Trophoblast cell (in vitro differentiated cells and primary cell): Measurements from ENCODE around the gene UQCRC2.
"Not testable (repeated sequence)": the region's sequence is repeated elsewhere in the genome, so short reads cannot be mapped to it uniquely, and the experiment has no call there.

Experiments used
- DNase-seq, 2 donors: peaks; one replicate each; pipeline ENCODE4 v3.0.0-alpha.2; 2016
- H2AFZ ChIP-seq: 2 replicates; pipeline ENCODE4 v1.6.1; 2013; ENCODE audit warnings: low read length, moderate library complexity, mild to moderate bottlenecking; ENCODE audit not compliant: insufficient read depth, poor library complexity
- H2AK5ac ChIP-seq: 2 replicates; pipeline ENCODE4 v1.6.1; 2013; ENCODE audit warnings: mild to moderate bottlenecking, low read length
- H2BK120ac ChIP-seq: 2 replicates; pipeline ENCODE4 v1.6.1; 2013; ENCODE audit warnings: low read length, mild to moderate bottlenecking, moderate library complexity; ENCODE audit not compliant: insufficient read depth, poor library complexity
- H2BK12ac ChIP-seq: 2 replicates; pipeline ENCODE4 v1.6.1; 2013; ENCODE audit warnings: mild to moderate bottlenecking, low read length, moderate library complexity
- H2BK5ac ChIP-seq: 2 replicates; pipeline ENCODE4 v1.6.1; 2013; ENCODE audit warnings: low read length, low read depth, moderate library complexity, mild to moderate bottlenecking; ENCODE audit not compliant: poor library complexity
- H3K14ac ChIP-seq: 2 replicates; pipeline ENCODE4 v1.6.1; 2013; ENCODE audit warnings: mild to moderate bottlenecking, low read length
- H3K18ac ChIP-seq: 2 replicates; pipeline ENCODE4 v1.6.1; 2013; ENCODE audit warnings: mild to moderate bottlenecking, low read length
- H3K23ac ChIP-seq: 2 replicates; pipeline ENCODE4 v1.6.1; 2013; ENCODE audit warnings: low read length
- H3K27ac ChIP-seq: 2 replicates; pipeline ENCODE4 v1.5.1; 2013; ENCODE audit warnings: low read depth, mild to moderate bottlenecking, inconsistent platforms, low read length, moderate library complexity
- H3K27me3 ChIP-seq: 2 replicates; pipeline ENCODE4 v1.6.1; 2013; ENCODE audit warnings: inconsistent platforms, mild to moderate bottlenecking, low read length, moderate library complexity; ENCODE audit not compliant: insufficient read depth
- H3K36me3 ChIP-seq, 2 experiments: 1 replicate in 1 of 2; 2 replicates in 1 of 2; pipeline ENCODE4 v1.6.1; 2013; ENCODE audit warnings: low read length in 2 of 2, mild to moderate bottlenecking in 2 of 2, moderate library complexity in 1 of 2; ENCODE audit not compliant: insufficient read depth in 2 of 2, control insufficient read depth in 1 of 2
- H3K4ac ChIP-seq: 2 replicates; pipeline ENCODE4 v1.6.1; 2013; ENCODE audit warnings: low read depth, mild to moderate bottlenecking, low read length, moderate library complexity
- H3K4me1 ChIP-seq, 2 experiments: 1 replicate in 1 of 2; 2 replicates in 1 of 2; pipeline ENCODE4 v1.6.1; 2013; ENCODE audit warnings: low read length in 2 of 2, mild to moderate bottlenecking in 2 of 2, moderate library complexity in 1 of 2; ENCODE audit not compliant: insufficient read depth in 2 of 2, control insufficient read depth in 1 of 2
- H3K4me2 ChIP-seq: 2 replicates; pipeline ENCODE4 v1.6.1; 2013; ENCODE audit warnings: inconsistent platforms, mild to moderate bottlenecking, low read length, moderate library complexity
- H3K4me3 ChIP-seq: 2 replicates; pipeline ENCODE4 v1.5.1; 2013; ENCODE audit warnings: mild to moderate bottlenecking, low read depth, low read length, inconsistent platforms
- H3K79me1 ChIP-seq: one replicate; pipeline ENCODE4 v1.6.1; 2013; ENCODE audit warnings: low read length
- H3K79me2 ChIP-seq: 2 replicates; pipeline ENCODE4 v1.6.1; 2013; ENCODE audit warnings: low read length, mild to moderate bottlenecking; ENCODE audit not compliant: control insufficient read depth, insufficient read depth, poor library complexity
- H3K9ac ChIP-seq: 2 replicates; pipeline ENCODE4 v1.6.1; 2013; ENCODE audit warnings: mild to moderate bottlenecking, low read length
- H3K9me3 ChIP-seq: 2 replicates; pipeline ENCODE4 v1.6.1; 2013; ENCODE audit warnings: low read depth, mild to moderate bottlenecking, control low read depth, inconsistent platforms, low read length; ENCODE audit not compliant: insufficient read depth
- H4K12ac ChIP-seq: 2 replicates; pipeline ENCODE4 v1.6.1; 2013; ENCODE audit warnings: low read depth, mild to moderate bottlenecking, low read length, moderate library complexity
- H4K8ac ChIP-seq: 2 replicates; pipeline ENCODE4 v1.6.1; 2013; ENCODE audit warnings: low read depth, mild to moderate bottlenecking, low read length, moderate library complexity
- H4K91ac ChIP-seq: one replicate; pipeline ENCODE4 v1.6.1; 2013; ENCODE audit warnings: low read depth, mild to moderate bottlenecking, low read length, moderate library complexity
- WGBS: extraction: QIAGEN DNeasy Blood & Tissue Kit; methylation state at CpG from one replicate; pipeline ENCODE4 v1.1.7; 2013; ENCODE audit warnings: missing lambda C conversion rate; ENCODE audit not compliant: insufficient read length, insufficient coverage; ENCODE audit errors: extremely low coverage; 5-methylcytosine and 5-hydroxymethylcytosine counted together

UQCRC2 gene

DNA sequence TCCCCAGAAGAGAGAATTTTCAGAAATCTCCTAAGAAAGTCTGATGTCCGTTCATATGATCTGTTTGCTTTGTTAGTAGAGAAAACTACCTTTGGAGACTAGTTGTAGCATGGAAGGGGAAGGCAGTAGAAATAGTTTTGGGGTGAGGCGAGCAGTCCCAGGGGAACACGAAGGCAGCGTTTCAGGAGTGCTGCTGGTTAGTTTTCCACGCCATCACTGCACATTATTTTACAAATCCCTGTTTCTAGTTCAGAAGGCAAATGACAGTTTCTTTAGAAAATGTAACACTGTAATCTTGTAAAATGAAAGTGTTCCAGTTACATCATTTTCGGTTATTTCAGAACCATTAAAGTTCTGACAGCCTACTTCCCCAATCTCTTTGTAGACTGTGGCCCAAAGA lies 16.9 kb upstream of the UQCRC2 start:
- not testable (repeated sequence) for H2AFZ ChIP-seq, H4K91ac ChIP-seq, H3K27ac ChIP-seq, H2BK5ac ChIP-seq, H3K9me3 ChIP-seq, H3K36me3 ChIP-seq, H4K12ac ChIP-seq, H3K4me1 ChIP-seq, H2BK12ac ChIP-seq, H2AK5ac ChIP-seq, H3K14ac ChIP-seq, H4K8ac ChIP-seq, H3K9ac ChIP-seq, H3K27me3 ChIP-seq, H3K4me2 ChIP-seq, H3K79me2 ChIP-seq, H2BK120ac ChIP-seq, H3K4ac ChIP-seq, H3K18ac ChIP-seq, H3K23ac ChIP-seq, H3K4me3 ChIP-seq, H3K79me1 ChIP-seq, DNase-seq
- no CpG with 5 or more reads among the region's 6 CpGs for whole genome bisulfite sequencing

DNA sequence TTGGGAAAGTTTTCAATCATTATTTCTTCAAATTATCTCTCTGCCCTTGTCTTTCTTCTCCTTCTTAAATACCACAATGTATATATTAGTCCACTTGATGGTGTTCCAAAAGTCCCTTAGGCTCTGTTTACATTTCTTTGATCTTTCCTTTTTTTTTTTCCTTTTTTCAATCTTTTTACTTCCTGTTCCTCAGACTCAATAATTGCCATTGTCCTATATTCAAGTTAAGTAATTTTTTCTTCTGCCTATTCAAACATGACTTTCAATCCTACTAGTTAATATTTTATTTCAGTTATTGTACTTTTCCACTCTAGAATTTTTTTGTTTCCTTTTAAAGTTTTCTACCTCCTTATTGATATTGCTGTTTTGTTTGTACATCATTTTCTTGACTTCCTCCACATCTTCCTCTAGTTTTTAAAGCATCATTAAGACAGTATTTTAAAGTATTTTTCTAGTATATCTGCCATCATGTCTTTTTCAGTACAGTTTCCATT lies 15.8 kb upstream of the UQCRC2 start:
- H3K36me3 ChIP-seq, result no peaks in the 10 kb centered on the region
- H3K79me2 ChIP-seq, result no peaks in the 10 kb centered on the region
- no peak overlapping the region for H3K14ac ChIP-seq
- no peak overlapping the region for H4K12ac ChIP-seq
- H4K91ac ChIP-seq, result no peak overlapping the region
- no peak overlapping the region for H3K4ac ChIP-seq
- H3K4me3 ChIP-seq, result no peak overlapping the region
- H4K8ac ChIP-seq, result no peak overlapping the region
- H2AK5ac ChIP-seq, result no peak overlapping the region
- no peak overlapping the region for H3K27ac ChIP-seq
- H3K4me1 ChIP-seq, result no peaks in the 10 kb centered on the region
- H2AFZ ChIP-seq, result no peak overlapping the region
- H2BK12ac ChIP-seq, result no peak overlapping the region
- no peak overlapping the region for H3K9ac ChIP-seq
- H3K79me1 ChIP-seq, result no peaks in the 10 kb centered on the region
- no peak overlapping the region for H2BK120ac ChIP-seq
- no peak overlapping the region for H3K23ac ChIP-seq
- H3K27me3 ChIP-seq, result no peaks in the 10 kb centered on the region
- no peak overlapping the region for H2BK5ac ChIP-seq
- DNase-seq, result no peak
- H3K4me2 ChIP-seq, result no peak overlapping the region
- H3K18ac ChIP-seq, result no peak overlapping the region
- no peaks in the 10 kb centered on the region for H3K9me3 ChIP-seq

GRCh38 chr16:21940570-21940969 lies 12.6 kb upstream of the UQCRC2 start:
- Histone ChIP-seq H3K79me2 (no peaks in the 10 kb centered on the region), H3K9me3 (no peaks in the 10 kb centered on the region), H3K4ac (no peak overlapping the region), H4K8ac (no peak overlapping the region), H2BK5ac (no peak overlapping the region), H3K4me2 (no peak overlapping the region), H4K12ac (no peak overlapping the region), H3K4me3 (no peak overlapping the region), H3K27me3 (no peaks in the 10 kb centered on the region), H3K36me3 (no peaks in the 10 kb centered on the region), H2BK120ac (no peak overlapping the region), H3K79me1 (no peaks in the 10 kb centered on the region), H3K9ac (no peak overlapping the region), H3K23ac (no peak overlapping the region), H3K4me1 (no peaks in the 10 kb centered on the region), H2AFZ (no peak overlapping the region), H2BK12ac (no peak overlapping the region), H3K18ac (no peak overlapping the region), H3K27ac (no peak overlapping the region), H2AK5ac (no peak overlapping the region), H4K91ac (no peak overlapping the region), H3K14ac (no peak overlapping the region)
- no peak for DNase-seq
- WGBS, result no CpG with 5 or more reads among the region's 1 CpG

GRCh38 chr16:21943571-21943970 lies 9.6 kb upstream of the UQCRC2 start:
- Histone ChIP-seq H3K23ac (no peak overlapping the region), H3K9me3 (no peaks in the 10 kb centered on the region), H2BK120ac (no peak overlapping the region), H4K12ac (no peak overlapping the region), H3K36me3 (no peaks in the 10 kb centered on the region), H3K79me2 (no peaks in the 10 kb centered on the region), H3K14ac (no peak overlapping the region), H4K8ac (no peak overlapping the region), H2BK5ac (no peak overlapping the region), H3K4me3 (no peak overlapping the region), H3K27ac (no peak overlapping the region), H3K4ac (no peak overlapping the region), H2AK5ac (no peak overlapping the region), H2BK12ac (no peak overlapping the region), H3K9ac (no peak overlapping the region), H2AFZ (no peak overlapping the region), H3K4me1 (no peaks in the 10 kb centered on the region), H3K18ac (no peak overlapping the region), H4K91ac (no peak overlapping the region), H3K27me3 (no peaks in the 10 kb centered on the region), H3K4me2 (no peak overlapping the region), H3K79me1 (no peaks in the 10 kb centered on the region)
- no CpG with 5 or more reads among the region's 4 CpGs for WGBS
- DNase-seq, result no peak
